Mucosa of descending colon (tissue), 3 donors: Measurements from ENCODE around the gene SVEP1. TPM values are rescaled to one million over a fixed set of nuclear protein-coding genes. Genes with fewer than 3 reads are reported as not detected.

Source experiments
- ATAC-seq: fragments of 200-7000 bp; cut with Tn5 transposase; one replicate; pipeline ENCODE4 v1.9.1; 2020; ENCODE audit warnings: mild to moderate bottlenecking, moderate library complexity
- DNase-seq, 3 donors: peaks; one replicate each; pipeline ENCODE4 v3.0.0-alpha.2; 2020
- H3K36me3 ChIP-seq: fragments of 200-600 bp; one replicate; pipeline ENCODE4 v1.8.0; 2021; ENCODE audit warnings: low read depth, mild to moderate bottlenecking
- H3K4me1 ChIP-seq: fragments of 200-600 bp; one replicate; pipeline ENCODE4 v1.8.0; 2021; ENCODE audit warnings: low read depth, mild to moderate bottlenecking
- H3K4me3 ChIP-seq: fragments of 200-600 bp; one replicate; pipeline ENCODE4 v1.8.0; 2021; ENCODE audit warnings: mild to moderate bottlenecking
- H3K9me3 ChIP-seq: fragments of 200-600 bp; one replicate; pipeline ENCODE4 v1.8.0; 2021; ENCODE audit warnings: mild to moderate bottlenecking
- intact Hi-C, 2 donors: fragments of 100-400 bp; cut with DNase I in 1 of 2; cut with micrococcal nuclease in 1 of 2; formaldehyde crosslinking; loops; one replicate each; pipeline versions ENCODE4 v1.11.0 to v1.11.1; 2022; cut with DNase I, micrococcal nuclease
- total RNA-seq, 3 donors: library from RNA; stranded (reverse); fragmentation: NEBNext Ultra II Directional in 2 of 3; extraction: Animal tissue kit (Norgen Biotek cat#: 25700) in 2 of 3; gene quantifications; one replicate each; pipeline versions ENCODE4 v1.2.1 to v1.2.4, GENCODE V29; 2021 to 2023
- TF ChIP-seq, protein P1 (sequence below): fragments of 200-600 bp; IDR thresholded peaks from one replicate; pipeline ENCODE4 v1.8.0; 2022; ENCODE audit warnings: antibody characterized with exemption, mild to moderate bottlenecking
- donor health status: DM: no; HTN: no; CAD: no; lungs with moderate emphysema.
- donor health status: DM: no; HTN: no; CAD: no.
- donor health status: DM: no; HTN: yes; CAD: no.

Gene SVEP1
- total RNA-seq, 3 donors from 2014 or later = 3.6 to 20.4 (median 12.0) TPM

DNA sequence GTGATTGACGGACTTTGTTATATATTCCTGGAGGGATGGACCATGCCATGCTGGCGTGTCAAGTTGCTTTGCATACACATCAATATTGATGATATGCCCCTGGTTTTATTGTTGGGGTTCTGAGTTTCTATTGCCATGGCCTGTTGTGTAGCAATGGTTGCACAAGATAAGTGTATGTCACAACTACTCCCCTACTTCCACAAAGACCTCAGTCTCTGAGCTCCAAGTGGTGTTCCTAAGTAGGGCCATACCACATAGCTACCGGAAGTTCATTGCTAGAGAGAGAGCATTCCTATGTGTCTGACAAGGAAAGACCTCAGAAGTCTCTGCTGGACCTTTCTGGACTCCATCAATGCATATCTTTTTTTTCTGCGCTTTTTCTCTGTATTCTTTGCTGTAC lies 261.6 kb downstream of the SVEP1 start:
- no peaks in the 10 kb centered on the region for H3K4me1 ChIP-seq
- intact Hi-C loops = no loop called here
- TF ChIP-seq, protein P1, sequence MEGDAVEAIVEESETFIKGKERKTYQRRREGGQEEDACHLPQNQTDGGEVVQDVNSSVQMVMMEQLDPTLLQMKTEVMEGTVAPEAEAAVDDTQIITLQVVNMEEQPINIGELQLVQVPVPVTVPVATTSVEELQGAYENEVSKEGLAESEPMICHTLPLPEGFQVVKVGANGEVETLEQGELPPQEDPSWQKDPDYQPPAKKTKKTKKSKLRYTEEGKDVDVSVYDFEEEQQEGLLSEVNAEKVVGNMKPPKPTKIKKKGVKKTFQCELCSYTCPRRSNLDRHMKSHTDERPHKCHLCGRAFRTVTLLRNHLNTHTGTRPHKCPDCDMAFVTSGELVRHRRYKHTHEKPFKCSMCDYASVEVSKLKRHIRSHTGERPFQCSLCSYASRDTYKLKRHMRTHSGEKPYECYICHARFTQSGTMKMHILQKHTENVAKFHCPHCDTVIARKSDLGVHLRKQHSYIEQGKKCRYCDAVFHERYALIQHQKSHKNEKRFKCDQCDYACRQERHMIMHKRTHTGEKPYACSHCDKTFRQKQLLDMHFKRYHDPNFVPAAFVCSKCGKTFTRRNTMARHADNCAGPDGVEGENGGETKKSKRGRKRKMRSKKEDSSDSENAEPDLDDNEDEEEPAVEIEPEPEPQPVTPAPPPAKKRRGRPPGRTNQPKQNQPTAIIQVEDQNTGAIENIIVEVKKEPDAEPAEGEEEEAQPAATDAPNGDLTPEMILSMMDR = no peak
- no peaks in the 10 kb centered on the region for H3K9me3 ChIP-seq
- no peak overlapping the region for H3K4me3 ChIP-seq
- H3K36me3 ChIP-seq = no peaks in the 10 kb centered on the region
- ATAC-seq (no peak), DNase-seq (no peak)

DNA sequence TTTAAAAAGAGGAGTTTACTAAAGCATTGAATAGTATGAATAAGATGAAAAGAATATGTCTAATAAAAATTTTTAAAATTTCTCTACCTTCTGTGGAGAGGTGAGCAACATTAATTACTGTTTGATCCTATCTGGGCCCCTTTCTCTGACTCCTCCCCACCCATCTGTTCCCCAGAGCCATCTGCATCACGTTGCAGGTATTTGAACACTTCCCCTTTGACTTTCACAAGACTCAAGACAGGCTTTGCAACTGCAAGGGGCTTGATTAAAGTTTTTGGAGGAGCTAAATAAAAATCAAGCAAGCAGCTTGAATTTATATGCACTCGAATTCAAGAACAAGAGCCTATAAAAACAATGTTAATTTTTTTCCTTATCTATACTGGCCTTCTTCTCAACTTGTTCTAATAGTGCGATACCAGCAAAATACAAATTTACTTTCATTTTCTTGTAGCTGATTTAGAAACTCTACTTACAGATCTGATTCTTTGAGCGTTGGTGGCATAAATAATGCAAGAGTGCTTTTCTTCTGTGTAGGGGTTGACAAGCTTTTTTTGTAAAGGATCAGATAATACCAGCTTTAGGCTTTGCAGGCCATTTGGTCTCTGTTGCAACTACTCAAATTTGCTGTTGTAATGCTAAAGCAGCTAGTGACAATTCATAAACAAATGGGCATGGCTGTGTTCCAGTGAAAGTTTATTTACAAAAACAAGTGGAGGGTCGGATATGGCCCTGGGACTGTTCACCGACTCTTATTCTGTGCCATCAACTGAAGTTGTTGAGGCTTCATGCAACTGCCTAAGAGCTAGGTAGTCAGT lies 263.1 kb downstream of the SVEP1 start:
- DNase-seq = no peak
- TF ChIP-seq, protein P1 = no peak
- intact Hi-C loops = no loop called here
- no peaks in the 10 kb centered on the region for H3K36me3 ChIP-seq
- no peaks in the 10 kb centered on the region for H3K9me3 ChIP-seq
- H3K4me1 ChIP-seq = no peaks in the 10 kb centered on the region
- peak; percentile 30 for ATAC-seq
- H3K4me3 ChIP-seq = no peak overlapping the region

Other genes with a start within 250 kb of the SVEP1 start
- gene TXNDC8, start 241.9 kb downstream of the SVEP1 start, total RNA-seq = not detected
- gene MUSK, start 89.0 kb upstream of the SVEP1 start, total RNA-seq = 1 to 10 TPM; 1.4 to 5.6 (median 3.6) TPM